Endothelial cell of umbilical vein (primary cell): ENCODE measurements around the gene ERICH6B. TPM values are rescaled to one million over a fixed set of nuclear protein-coding genes. Genes with fewer than 3 reads are reported as not detected.

Experiments used
- BruUV-seq: library from RNA; stranded (reverse); fragments of 400-500 nt; replicated peaks from 2 replicates; lab custom pipeline; 2021; lab: Mats Ljungman, UMichigan
- CTCF ChIA-PET: fragments of 300-600, 350-600 bp; sonication (Branson Sonifier 250); formaldehyde crosslinking; loops from one replicate; lab custom pipeline; 2021; ENCODE audit warnings: antibody characterized with exemption, inconsistent platforms; lab: Charles Lee
- POLR2A ChIA-PET: fragments of 300-600, 350-600 bp; sonication (Branson Sonifier 250); formaldehyde crosslinking; loops from one replicate; lab custom pipeline; 2021; ENCODE audit warnings: antibody characterized with exemption, inconsistent platforms; lab: Charles Lee
- DNase-seq: peaks from one replicate; pipeline ENCODE4 v3.0.0-alpha.2; 2011; ENCODE audit warnings: low read depth, low spot score
- FAIRE-seq: peaks from 2 replicates; lab custom pipeline; 2011; peaks lifted over from hg19 to GRCh38; lab: Jason Lieb, UNC
- H2AFZ ChIP-seq: 2 replicates; pipeline ENCODE4 v1.6.0; 2012; ENCODE audit warnings: low read depth, low read length, control low read depth, inconsistent platforms
- H3K27ac ChIP-seq: 2 replicates; pipeline ENCODE4 v1.5.1; 2011; ENCODE audit warnings: low read depth, mild to moderate bottlenecking, control low read depth, low read length, moderate library complexity; ENCODE audit not compliant: insufficient read depth
- H3K27me3 ChIP-seq, 2 experiments: 2 replicates each; pipeline versions ENCODE4 v1.6.0 to v1.6.1; 2011; ENCODE audit warnings: low read length in 2 of 2, mixed read lengths in 1 of 2; ENCODE audit not compliant: control insufficient read depth in 2 of 2, insufficient read depth in 2 of 2
- H3K36me3 ChIP-seq, 2 experiments: 2 replicates in 1 of 2; 3 replicates in 1 of 2; pipeline ENCODE4 v1.5.1; 2011; ENCODE audit warnings: low read length in 2 of 2, mild to moderate bottlenecking in 1 of 2, moderate library complexity in 1 of 2; ENCODE audit not compliant: control insufficient read depth in 2 of 2, insufficient read depth in 2 of 2; ENCODE audit errors: extremely low read depth in 1 of 2
- H3K4me1 ChIP-seq: 3 replicates; pipeline ENCODE4 v1.5.1; 2011; ENCODE audit warnings: mild to moderate bottlenecking, low read length; ENCODE audit not compliant: control insufficient read depth, insufficient read depth; ENCODE audit errors: extremely low read depth
- H3K4me2 ChIP-seq: 2 replicates; pipeline ENCODE4 v1.6.1; 2011; ENCODE audit warnings: low read length, control low read depth, mixed read lengths; ENCODE audit not compliant: insufficient read depth
- H3K4me3 ChIP-seq, 3 experiments: fragments of 200-600 bp in 1 of 3; sonication (generic), shearing (Covaris generic) in 1 of 3; replicated peaks in 1 of 3; 2 replicates each; pipeline ENCODE4 v1.5.1; 2011 to 2016; ENCODE audit warnings: control low read depth in 3 of 3, low read length in 3 of 3, mild to moderate bottlenecking in 2 of 3, inconsistent platforms in 1 of 3, low read depth in 1 of 3, moderate library complexity in 1 of 3; ENCODE audit not compliant: insufficient read depth in 1 of 3
- H3K79me2 ChIP-seq: 2 replicates; pipeline ENCODE4 v1.6.0; 2012; ENCODE audit warnings: low read length, inconsistent platforms; ENCODE audit not compliant: control insufficient read depth, insufficient read depth
- H3K9ac ChIP-seq: replicated peaks from 2 replicates; pipeline ENCODE3; 2011; ENCODE audit warnings: low read length, control low read depth; ENCODE audit not compliant: insufficient read depth; ENCODE audit errors: extremely low read depth
- H3K9me1 ChIP-seq: replicated peaks from 3 replicates; pipeline ENCODE4 v1.6.0; 2011; ENCODE audit warnings: mild to moderate bottlenecking, low read length; ENCODE audit not compliant: control insufficient read depth, insufficient read depth; ENCODE audit errors: extremely low read depth
- H3K9me3 ChIP-seq: replicated peaks from 2 replicates; pipeline ENCODE4 v1.5.1; 2012; ENCODE audit warnings: low read length, inconsistent platforms; ENCODE audit not compliant: control insufficient read depth, insufficient read depth
- H4K20me1 ChIP-seq: replicated peaks from 2 replicates; pipeline ENCODE3; 2011; ENCODE audit warnings: mild to moderate bottlenecking, low read length; ENCODE audit not compliant: control insufficient read depth, insufficient read depth; ENCODE audit errors: extremely low read depth
- CTCF ChIP-seq, 2 donors: IDR thresholded peaks; 1 replicate in 1 of 2; 2 replicates in 1 of 2; pipeline ENCODE4 v1.5.1; 2011; ENCODE audit warnings: low read length in 2 of 2, mild to moderate bottlenecking in 2 of 2, moderate library complexity in 2 of 2, control low read depth in 1 of 2, inconsistent platforms in 1 of 2, low read depth in 1 of 2; ENCODE audit not compliant: insufficient read depth in 1 of 2; ENCODE audit errors: extremely low read depth in 1 of 2
- EZH2 ChIP-seq: IDR thresholded peaks from 2 replicates; pipeline ENCODE4 v1.6.1; 2012; ENCODE audit warnings: borderline replicate concordance, low read depth, mild to moderate bottlenecking, moderate library complexity, low read length, inconsistent platforms; ENCODE audit not compliant: severe bottlenecking
- FOS ChIP-seq: IDR thresholded peaks from 2 replicates; pipeline ENCODE4 v1.6.1; 2011; ENCODE audit warnings: mild to moderate bottlenecking, low read length, moderate library complexity, borderline replicate concordance; ENCODE audit not compliant: insufficient read depth
- GATA2 ChIP-seq: IDR thresholded peaks from 2 replicates; pipeline ENCODE4 v1.7.0; 2011; ENCODE audit warnings: low read depth, mild to moderate bottlenecking, moderate library complexity, mixed read lengths, low read length; ENCODE audit not compliant: insufficient read length, insufficient read depth
- JUN ChIP-seq: IDR thresholded peaks from 2 replicates; pipeline ENCODE4 v1.6.1; 2011; ENCODE audit warnings: borderline replicate concordance, low read depth; ENCODE audit not compliant: insufficient read length, insufficient read depth
- MAX ChIP-seq: IDR thresholded peaks from 2 replicates; pipeline ENCODE4 v1.6.1; 2011; ENCODE audit not compliant: insufficient read depth, insufficient read length
- MYC ChIP-seq: IDR thresholded peaks from one replicate; pipeline ENCODE4 v1.6.1; 2011; ENCODE audit warnings: mild to moderate bottlenecking, low read depth, low read length
- POLR2A ChIP-seq: IDR thresholded peaks from 2 replicates; pipeline ENCODE4 v1.6.1; 2012; ENCODE audit warnings: low read depth, mild to moderate bottlenecking, control low read depth, low read length
- POLR2AphosphoS5 ChIP-seq: IDR thresholded peaks from 2 replicates; pipeline ENCODE4 v1.6.1; 2012; ENCODE audit warnings: low read depth, mild to moderate bottlenecking, control low read depth, low read length, moderate library complexity; ENCODE audit not compliant: insufficient read depth
- dilution Hi-C: fragments of 300-500 bp; cut with MboI; formaldehyde crosslinking; loops from one replicate; pipeline ENCODE4 v1.15.0; 2019; ENCODE audit warnings: low sequenced_read_pairs; ENCODE audit not compliant: extremely low pct_ligation_motif_present
- intact Hi-C: fragments of 100-400 bp; cut with micrococcal nuclease; formaldehyde crosslinking; loops from one replicate; pipeline ENCODE4 v1.10.0; 2022
- polyA plus RNA-seq, 4 experiments: library from polyadenylated mRNA; depleted of rRNA in 3 of 4; stranded (reverse) in 3 of 4; unstranded in 1 of 4; fragments of >200 nt; gene quantifications; 2 replicates each; pipeline versions ENCODE4 v1.2.1 to v1.2.3, GENCODE V29; 2011 to 2012; ENCODE audit warnings: missing spikeins in 1 of 4
- total RNA-seq: library from RNA; stranded (reverse); gene quantifications from 2 replicates; pipeline ENCODE4 v1.2.3, GENCODE V29; 2021

ERICH6B gene
- total and polyA plus RNA-seq, 2 donors (not counting 3 experiments of a cell fraction or from before 2014, with no cell fraction given) = not detected

GRCh38 chr13:45540195-45540594 lies 75.3 kb downstream of the ERICH6B start:
- H2AFZ ChIP-seq = no peak overlapping the region
- no peak overlapping the region for H3K27ac ChIP-seq
- H3K79me2 ChIP-seq = no peaks in the 10 kb centered on the region
- dilution Hi-C loops (no loop called here), intact Hi-C loops (no loop called here)
- ChIA-PET CTCF (no interaction called here), POLR2A (no interaction called here)
- H3K4me3 ChIP-seq = no peak overlapping the region
- H3K9me3 ChIP-seq = no peaks in the 10 kb centered on the region
- peaks cover 4 to 7% of the 10 kb centered on the region in 2 experiments for H3K36me3 ChIP-seq
- no peak overlapping the region for H3K9ac ChIP-seq
- no TSS peak for BruUV-seq
- H4K20me1 ChIP-seq = no peaks in the 10 kb centered on the region
- H3K4me2 ChIP-seq = no peak overlapping the region
- H3K9me1 ChIP-seq = no peaks in the 10 kb centered on the region
- no peak for FAIRE-seq
- no peaks in the 10 kb centered on the region for H3K27me3 ChIP-seq
- H3K4me1 ChIP-seq = no peaks in the 10 kb centered on the region
- DNase-seq = no peak
- TF ChIP-seq MYC (no peak), POLR2AphosphoS5 (no peak), MAX (no peak), GATA2 (no peak), JUN (no peak), FOS (no peak), POLR2A (no peak), EZH2 (no peak), CTCF (IDR thresholded peaks at IDR 0.05; ENCODE audit: extremely low read depth in 1 of 2, insufficient read depth in 1 of 2, low read depth in 1 of 2, low read length in 2 of 2) (no peak)
